Activated CD8-positive, alpha-beta T cell treated with anti-CD3 and anti-CD28 coated beads for 36 hours (primary cell): ENCODE measurements around the gene FUBP3. TPM values are rescaled to one million over a fixed set of nuclear protein-coding genes. Genes with fewer than 3 reads are reported as not detected.

Experiments
- ATAC-seq: fragments of 200-7000 bp; cut with Tn5 transposase; one replicate; pipeline ENCODE4 v1.10.0; 2021; ENCODE audit warnings: mild to moderate bottlenecking, moderate library complexity
- CTCF ChIA-PET: fragments of 350-600 bp; sonication (Branson Sonifier 250); formaldehyde crosslinking; loops from one replicate; lab custom pipeline; 2021; ENCODE audit warnings: antibody characterized with exemption; lab: Charles Lee
- POLR2A ChIA-PET: fragments of 350-600 bp; sonication (Branson Sonifier 250); formaldehyde crosslinking; loops from one replicate; lab custom pipeline; 2021; ENCODE audit warnings: antibody characterized with exemption; lab: Charles Lee
- DNase-seq: peaks from one replicate; pipeline ENCODE4 v3.0.0-alpha.2; 2020
- H3K27ac Mint-ChIP-seq: one replicate; pipeline ENCODE4 v1.8.0; 2021; ENCODE audit warnings: mild to moderate bottlenecking, mixed read lengths
- H3K27me3 Mint-ChIP-seq: one replicate; pipeline ENCODE4 v1.8.0; 2021; ENCODE audit warnings: mixed read lengths
- H3K36me3 Mint-ChIP-seq: one replicate; pipeline ENCODE4 v1.8.0; 2021; ENCODE audit warnings: low read depth, mixed read lengths
- H3K4me1 Mint-ChIP-seq: one replicate; pipeline ENCODE4 v1.8.0; 2021; ENCODE audit warnings: low read depth, mixed read lengths
- H3K4me3 Mint-ChIP-seq: one replicate; pipeline ENCODE4 v1.8.0; 2021; ENCODE audit warnings: mild to moderate bottlenecking, moderate library complexity, mixed read lengths
- H3K9me3 Mint-ChIP-seq: one replicate; pipeline ENCODE4 v1.8.0; 2021; ENCODE audit warnings: mixed read lengths
- CTCF ChIP-seq: fragments of 200-600 bp; IDR thresholded peaks from one replicate; pipeline ENCODE4 v1.8.0; 2022; ENCODE audit warnings: antibody characterized with exemption, mild to moderate bottlenecking
- intact Hi-C: fragments of 100-400 bp; cut with micrococcal nuclease; formaldehyde crosslinking; loops from one replicate; pipeline ENCODE4 v1.10.0; 2022
- total RNA-seq, 2 experiments: library from RNA; stranded (reverse); gene quantifications; one replicate each; pipeline ENCODE4 v1.2.3, GENCODE V29; 2021

Gene FUBP3
- total RNA-seq, 2 experiments from 2014 or later, result 32.9 to 42.9 TPM

GRCh38 chr9:130631331-130632080, 52.1 kb downstream of the FUBP3 start:
- TF ChIP-seq CTCF, result no peak
- no peaks in the 10 kb centered on the region for H3K27me3 Mint-ChIP-seq
- H3K27ac Mint-ChIP-seq, result no peak overlapping the region
- DNase-seq (no peak), ATAC-seq (no peak)
- H3K36me3 Mint-ChIP-seq, result peaks cover 12% of the 10 kb centered on the region
- ChIA-PET CTCF (no interaction called here), POLR2A (no interaction called here)
- H3K4me3 Mint-ChIP-seq, result no peak overlapping the region
- H3K9me3 Mint-ChIP-seq, result no peaks in the 10 kb centered on the region
- intact Hi-C loops, result no loop called here
- no peaks in the 10 kb centered on the region for H3K4me1 Mint-ChIP-seq

- ChIA-PET POLR2A (no interaction called here), CTCF (no interaction called here)
- DNase-seq (no peak), ATAC-seq (no peak)
- H3K4me3 Mint-ChIP-seq, result no peak overlapping the region
- H3K9me3 Mint-ChIP-seq, result no peaks in the 10 kb centered on the region
- no peaks in the 10 kb centered on the region for H3K4me1 Mint-ChIP-seq
- peaks cover 10% of the 10 kb centered on the region for H3K36me3 Mint-ChIP-seq
- no peaks in the 10 kb centered on the region for H3K27me3 Mint-ChIP-seq
- intact Hi-C loops, result no loop called here
- no peak overlapping the region for H3K27ac Mint-ChIP-seq
- TF ChIP-seq CTCF, result no peak
These were observed 52.8 kb downstream of the FUBP3 start for GRCh38 chr9:130632081-130632710.

- no peak for TF ChIP-seq CTCF
- ChIA-PET CTCF (no interaction called here), POLR2A (no interaction called here)
- no peaks in the 10 kb centered on the region for H3K27me3 Mint-ChIP-seq
- H3K27ac Mint-ChIP-seq, result no peak overlapping the region
- DNase-seq, result no peak
- H3K4me1 Mint-ChIP-seq, result no peaks in the 10 kb centered on the region
- peaks cover 10% of the 10 kb centered on the region for H3K36me3 Mint-ChIP-seq
- H3K4me3 Mint-ChIP-seq, result no peak overlapping the region
- no peaks in the 10 kb centered on the region for H3K9me3 Mint-ChIP-seq
- ATAC-seq, result no peak
- intact Hi-C loops, result no loop called here
These were observed 53.5 kb downstream of the FUBP3 start for GRCh38 chr9:130632841-130633240.

- ATAC-seq, result no peak
- intact Hi-C loops, result no loop called here
- CTCF ChIA-PET, result no interaction called here
- no peak for DNase-seq
- Mint-ChIP-seq H3K36me3 (peaks cover 16% of the 10 kb centered on the region), H3K9me3 (no peaks in the 10 kb centered on the region), H3K4me1 (no peaks in the 10 kb centered on the region), H3K4me3 (no peak overlapping the region), H3K27me3 (no peaks in the 10 kb centered on the region), H3K27ac (no peak overlapping the region)
- POLR2A ChIA-PET, result no interaction called here
- TF ChIP-seq CTCF, result no peak
These were observed 54.2 kb downstream of the FUBP3 start for GRCh38 chr9:130633336-130634190.
